NCI-H2227 (cell line): ENCODE measurements around the gene LSM4.
A peak's percentile ranks its signal among the peaks of the same experiment; 100 is the strongest.
"Not testable (repeated sequence)": the region's sequence is repeated elsewhere in the genome, so short reads cannot be mapped to it uniquely, and the experiment has no call there.

ENCODE experiments used
- DNase-seq: peaks from one replicate; lab custom pipeline; 2025; ENCODE audit not compliant: unreplicated experiment; lab: John Stamatoyannopoulos, UW

Gene LSM4

DNA sequence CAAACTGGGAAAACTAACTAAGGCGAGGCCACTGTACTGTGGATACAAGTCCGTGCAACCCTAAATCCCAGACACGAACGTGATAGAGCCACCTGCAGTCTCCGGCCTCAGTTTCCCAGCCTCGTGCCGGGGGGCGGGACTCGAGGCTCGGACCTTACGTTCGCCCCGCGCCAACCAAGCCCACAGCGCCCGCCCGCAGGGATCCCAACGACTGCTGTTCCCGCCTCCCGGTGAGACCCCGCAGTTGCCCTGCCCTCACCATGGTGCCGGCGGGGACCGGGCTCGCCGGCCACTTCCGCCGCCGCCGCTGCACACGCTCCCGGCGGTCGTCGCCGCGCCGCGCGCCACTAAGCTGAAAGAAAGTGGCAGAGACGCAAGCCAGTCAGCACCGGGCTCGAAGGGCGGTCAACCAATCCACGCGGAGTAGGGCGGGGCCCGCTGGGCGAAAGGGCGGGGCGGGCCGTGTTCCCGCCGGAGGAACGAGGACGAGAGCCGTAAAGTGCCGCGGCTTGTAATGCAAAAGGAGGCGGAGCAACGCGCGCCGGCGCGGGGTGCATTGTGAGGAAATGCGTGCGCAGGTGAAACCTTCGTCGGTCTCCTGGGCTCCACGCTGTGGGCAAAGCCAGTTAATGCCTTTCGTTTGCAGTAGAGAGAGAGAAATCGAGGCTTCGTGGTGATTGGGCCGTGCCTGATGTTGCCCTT lies at the start of gene LSM4:
Gene LSM4 (minus strand): TSS at position 318 of the 702 bp plus-strand sequence. CDS start 56 bp downstream, at position 262.
- DNase-seq = peak; percentile 98

DNA sequence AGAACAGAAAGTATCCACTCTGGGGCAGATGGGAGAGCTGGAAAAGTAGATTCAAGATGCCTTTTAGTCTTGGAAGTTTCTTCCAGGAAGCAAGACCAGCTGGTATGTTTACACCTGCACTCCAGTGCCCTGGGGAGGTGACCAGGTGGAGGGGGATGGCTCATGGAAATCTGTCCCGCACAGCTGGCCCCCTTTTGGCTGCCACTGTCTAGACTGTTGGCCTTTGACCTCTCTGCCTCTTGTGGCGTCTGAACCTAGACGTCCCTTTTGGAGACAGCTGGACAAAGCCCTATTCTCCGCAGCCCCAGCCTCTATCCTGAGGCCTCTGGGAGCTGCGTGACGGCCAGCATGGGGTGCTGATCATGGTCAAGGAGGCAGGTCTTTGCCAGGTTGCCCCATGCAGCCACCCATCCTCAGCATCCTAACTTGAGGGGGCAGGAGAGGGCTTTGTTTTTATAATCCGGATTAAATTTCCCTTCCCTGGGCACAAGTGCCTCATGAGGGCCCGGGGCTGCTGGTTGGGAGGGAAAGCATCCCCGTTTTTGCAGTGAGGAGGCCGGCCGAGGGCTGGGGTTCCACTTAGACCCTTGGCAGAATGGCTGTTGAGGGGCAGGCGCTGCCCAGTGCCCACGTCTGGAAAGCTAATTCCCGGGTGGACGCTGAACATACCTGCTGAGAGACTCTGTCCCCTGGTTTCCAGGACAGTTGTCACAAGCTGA lies 45.8 kb upstream of the LSM4 start:
- no peak for DNase-seq

DNA sequence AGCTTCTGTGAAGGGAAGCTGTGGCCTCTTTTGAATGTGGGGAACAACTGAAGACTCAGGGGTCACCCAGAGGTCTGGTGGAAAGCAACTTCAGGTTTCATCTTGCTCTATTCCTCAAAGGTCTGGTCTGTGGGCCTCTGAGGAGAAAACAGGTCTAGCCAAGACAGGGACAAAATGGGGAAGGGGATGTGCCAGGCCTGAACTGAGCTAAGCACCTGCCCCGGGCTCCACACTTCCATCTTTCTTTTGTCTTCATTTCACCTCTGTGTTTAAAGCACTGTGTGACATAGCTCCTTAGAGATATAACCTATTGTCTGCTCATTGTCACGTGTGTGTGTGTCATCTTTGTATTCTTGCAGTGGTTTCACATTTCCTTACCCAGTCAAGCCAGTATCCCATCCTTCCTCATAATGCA lies 43.2 kb upstream of the LSM4 start:
- no peak for DNase-seq

DNA sequence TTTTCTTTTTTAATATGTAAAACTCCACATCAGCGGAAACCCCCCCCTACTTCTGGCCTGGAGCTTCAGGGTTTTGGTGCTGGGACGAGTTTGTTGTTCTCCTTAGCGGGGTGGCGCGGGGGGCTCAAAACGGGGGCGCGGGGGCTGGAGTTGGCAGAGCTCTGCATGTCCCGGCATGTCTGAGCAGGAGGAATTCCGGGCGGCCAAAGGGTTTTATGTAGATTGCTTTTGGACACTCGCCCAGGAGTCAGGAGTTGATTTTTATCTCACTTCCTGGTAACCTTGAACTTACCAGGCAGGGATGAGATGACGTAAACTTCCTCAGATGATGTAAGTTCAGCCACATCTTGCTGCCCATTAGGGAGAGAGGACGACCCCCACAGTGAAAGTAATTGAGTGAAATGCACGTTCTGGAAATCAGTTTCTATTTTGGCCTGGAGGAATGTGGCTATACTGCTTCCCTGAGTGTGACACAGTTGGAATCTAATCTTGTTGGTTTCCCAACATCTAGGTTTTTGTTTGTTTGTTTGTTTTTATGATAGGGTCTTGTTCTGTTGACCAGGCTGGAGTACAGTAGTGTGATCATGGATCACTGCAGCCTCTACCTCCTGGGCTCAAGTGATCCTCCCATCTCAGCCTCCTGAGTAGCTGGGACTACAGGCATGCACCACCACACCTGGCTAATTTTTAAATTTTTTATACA lies 42.1 kb upstream of the LSM4 start:
- DNase-seq = peak; percentile 50

DNA sequence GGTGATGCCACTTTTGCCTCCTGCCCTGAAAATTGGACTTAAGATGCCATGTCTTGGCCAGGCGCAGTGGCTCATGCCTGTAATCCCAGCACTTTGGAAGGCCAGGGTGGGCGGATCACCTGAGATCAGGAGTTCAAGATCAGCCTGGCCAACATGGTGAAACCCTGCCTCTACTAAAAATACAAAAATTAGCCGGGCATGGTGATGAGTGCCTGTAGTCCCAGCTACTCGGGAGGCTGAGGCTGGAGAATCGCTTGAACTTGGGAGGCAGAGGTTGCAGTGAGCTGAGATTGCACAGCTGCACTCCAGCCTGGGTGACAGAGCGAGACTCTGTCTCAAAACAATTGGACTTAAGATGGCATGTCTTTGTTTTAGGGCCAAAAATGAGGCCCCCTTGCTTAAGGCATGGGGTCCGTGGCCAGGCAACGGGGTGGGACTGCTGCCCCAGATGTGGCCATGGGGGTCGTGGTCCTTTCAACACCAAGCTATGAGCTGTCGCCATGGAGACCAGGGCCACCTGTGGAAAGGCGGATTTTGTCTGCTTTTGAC lies 41.5 kb upstream of the LSM4 start:
- DNase-seq = not testable (repeated sequence)

DNA sequence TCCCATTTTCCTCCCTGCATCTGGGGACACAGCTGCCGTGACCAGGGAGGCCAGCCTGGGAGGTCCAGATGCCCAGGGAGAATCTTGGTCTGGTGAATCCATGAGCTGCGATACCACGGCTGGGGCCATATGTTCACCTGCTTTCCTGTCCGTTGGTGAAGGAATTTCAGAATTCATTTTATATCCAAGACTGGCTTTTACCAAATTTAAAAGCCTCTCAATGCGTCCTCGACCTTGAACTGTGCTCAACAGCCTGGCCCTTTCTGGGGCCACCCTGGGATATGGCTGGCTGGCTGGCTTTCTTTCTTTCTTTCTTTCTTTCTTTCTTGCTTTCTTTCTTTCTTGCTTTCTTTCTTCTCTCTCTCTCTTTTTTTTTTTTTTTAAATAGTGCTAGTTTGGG lies 40.9 kb upstream of the LSM4 start:
- DNase-seq = no peak

DNA sequence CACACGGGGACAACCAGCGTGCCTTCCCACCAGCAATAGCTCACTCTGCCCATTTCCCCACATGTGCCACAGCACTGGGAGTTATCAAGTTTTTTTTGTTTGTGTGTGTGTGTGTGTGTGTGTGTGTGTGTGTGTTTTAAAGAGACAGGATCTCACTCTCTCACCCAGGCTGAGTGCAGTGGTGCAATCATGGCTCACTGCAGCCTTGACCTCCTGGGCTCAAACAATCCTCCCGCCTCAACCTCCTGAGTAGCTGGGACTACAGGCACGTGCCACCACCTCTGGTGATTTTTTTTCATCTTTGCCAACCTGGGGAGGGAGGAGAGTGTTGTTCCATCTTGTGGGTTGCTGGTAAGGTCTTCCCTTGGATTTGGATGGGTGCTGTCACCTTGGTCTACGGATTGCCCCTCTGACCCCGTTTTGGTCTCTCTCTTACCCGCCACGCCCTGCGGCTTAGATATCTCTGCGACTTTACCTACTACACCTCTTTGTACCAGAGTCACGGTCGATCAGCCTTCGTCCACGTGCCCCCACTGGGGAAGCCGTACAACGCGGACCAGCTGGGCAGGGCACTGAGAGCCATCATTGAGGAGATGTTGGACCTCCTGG lies 40.2 kb upstream of the LSM4 start:
- DNase-seq = no peak

DNA sequence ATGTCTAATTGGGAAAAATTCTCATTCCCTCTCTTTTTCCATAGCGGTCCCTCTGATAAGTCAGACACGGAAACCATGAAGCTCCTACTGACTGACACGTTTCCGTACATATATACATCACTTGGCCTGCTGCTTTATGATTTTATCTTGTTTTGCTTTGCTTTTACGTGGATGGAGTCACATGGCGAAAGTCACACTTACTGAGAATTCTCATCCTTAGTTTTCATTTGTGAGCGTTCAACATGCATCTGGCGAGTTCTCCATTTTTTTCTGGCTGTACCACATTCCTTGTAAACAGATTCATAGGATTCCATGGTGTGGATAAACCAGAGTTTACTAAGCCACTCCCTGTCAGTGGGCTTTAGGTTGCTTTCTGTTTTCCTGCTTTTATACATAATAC lies 38.8 kb upstream of the LSM4 start:
- DNase-seq = no peak

DNA sequence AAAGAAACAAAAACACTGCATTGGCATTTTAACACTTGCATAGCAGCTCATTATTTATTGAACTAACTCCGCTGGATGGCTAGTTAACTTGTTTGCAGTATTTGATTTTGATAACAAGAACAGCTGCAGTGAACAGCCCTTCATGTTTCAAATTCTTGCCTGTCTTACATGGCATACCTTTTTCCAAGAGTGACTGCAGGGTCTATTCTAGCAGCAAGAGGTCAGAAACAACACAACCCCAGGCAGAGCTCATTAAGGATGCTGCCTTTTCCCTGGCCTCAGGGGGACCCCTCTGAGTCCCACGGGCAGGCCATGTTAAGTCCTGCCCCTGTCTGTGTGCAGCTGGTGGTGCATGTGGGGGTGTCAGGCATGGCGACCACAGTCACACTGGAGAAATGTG lies 34.2 kb upstream of the LSM4 start:
- DNase-seq = no peak

DNA sequence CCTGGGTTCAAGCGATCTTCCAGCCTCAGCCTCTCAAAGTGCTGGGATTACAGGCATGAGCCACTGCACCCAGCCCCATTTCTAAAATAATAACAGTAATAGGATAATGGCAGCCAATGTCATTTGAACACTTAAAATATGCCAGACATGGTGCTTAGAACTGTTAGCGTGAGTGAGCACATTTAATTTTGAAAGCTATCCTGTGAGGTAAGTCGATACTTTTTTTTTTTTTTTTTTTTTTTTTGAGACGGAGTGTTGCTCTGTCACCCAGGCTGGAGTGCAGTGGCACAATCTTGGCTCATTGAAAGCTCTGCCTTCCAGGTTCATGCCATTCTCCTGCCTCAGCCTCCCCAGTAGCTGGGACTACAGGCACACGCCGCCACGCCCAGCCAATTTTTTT lies 31.9 kb upstream of the LSM4 start:
- DNase-seq = not testable (repeated sequence)

DNA sequence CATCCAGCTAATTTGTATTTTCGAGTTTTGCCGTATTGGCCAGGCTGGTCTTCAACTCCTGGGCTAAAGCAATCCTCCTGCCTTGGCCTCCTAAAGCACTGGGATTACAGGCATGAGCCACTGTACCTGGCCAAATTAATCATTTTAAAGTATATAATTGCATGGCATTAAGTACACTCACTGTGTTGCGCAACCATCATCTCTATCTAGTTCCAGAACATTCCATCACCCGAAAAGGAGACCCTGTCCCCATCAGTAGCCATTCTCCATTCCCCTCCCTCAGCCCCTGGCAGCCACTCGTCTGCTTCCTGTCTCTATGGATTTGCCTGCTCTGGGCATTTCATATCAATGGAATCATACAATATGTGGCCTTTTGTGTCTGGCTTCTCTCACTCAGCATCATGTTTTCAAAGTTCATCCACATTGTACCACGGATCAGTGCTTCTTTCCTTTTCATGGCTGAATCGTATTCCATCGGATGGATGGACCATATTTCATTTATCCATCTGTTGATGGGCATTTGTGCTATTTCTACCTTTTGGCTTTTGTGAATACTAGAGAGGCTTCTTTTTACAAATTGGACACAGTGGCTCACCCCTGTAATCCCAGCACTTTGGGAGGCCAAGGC lies 30.6 kb upstream of the LSM4 start:
- no peak for DNase-seq

DNA sequence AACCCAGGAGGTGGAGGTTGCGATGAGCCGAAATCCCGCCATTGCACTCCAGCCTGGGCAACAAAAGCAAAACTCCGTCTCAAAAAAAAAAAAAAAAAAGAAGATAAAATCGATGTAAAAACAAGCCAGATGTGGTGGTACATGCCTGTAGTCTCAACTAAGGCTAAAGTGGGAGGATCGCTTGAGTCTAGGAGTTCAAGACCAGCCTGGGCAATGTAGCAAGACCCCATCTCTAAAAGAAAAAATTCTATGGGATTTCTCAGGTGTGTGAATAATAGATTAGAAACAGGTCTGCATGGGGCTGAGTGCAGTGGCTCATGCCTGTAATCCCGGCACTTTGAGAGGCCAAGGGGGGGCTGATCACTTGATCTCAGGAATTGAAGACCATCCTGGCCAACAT lies 28.7 kb upstream of the LSM4 start:
- DNase-seq = no peak

DNA sequence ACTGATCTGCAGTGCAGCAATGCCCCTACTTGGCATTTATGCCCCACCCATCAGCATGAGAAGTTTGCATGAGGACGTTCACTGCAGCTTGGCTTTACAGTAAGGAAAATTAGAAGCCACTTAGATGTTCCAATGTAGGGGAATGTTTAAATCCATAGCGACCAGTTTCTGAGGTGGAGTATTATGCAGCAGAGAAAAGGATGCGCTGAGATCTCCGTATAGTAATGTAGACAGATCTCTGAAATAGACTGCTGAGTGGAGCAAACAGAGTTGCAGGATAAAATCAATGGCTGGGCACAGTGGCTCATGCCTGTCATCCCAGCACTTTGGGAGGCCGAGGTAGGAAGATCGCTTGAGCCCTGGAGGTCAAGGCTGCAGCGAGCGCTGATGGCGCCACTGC lies 27.6 kb upstream of the LSM4 start:
- no peak for DNase-seq

DNA sequence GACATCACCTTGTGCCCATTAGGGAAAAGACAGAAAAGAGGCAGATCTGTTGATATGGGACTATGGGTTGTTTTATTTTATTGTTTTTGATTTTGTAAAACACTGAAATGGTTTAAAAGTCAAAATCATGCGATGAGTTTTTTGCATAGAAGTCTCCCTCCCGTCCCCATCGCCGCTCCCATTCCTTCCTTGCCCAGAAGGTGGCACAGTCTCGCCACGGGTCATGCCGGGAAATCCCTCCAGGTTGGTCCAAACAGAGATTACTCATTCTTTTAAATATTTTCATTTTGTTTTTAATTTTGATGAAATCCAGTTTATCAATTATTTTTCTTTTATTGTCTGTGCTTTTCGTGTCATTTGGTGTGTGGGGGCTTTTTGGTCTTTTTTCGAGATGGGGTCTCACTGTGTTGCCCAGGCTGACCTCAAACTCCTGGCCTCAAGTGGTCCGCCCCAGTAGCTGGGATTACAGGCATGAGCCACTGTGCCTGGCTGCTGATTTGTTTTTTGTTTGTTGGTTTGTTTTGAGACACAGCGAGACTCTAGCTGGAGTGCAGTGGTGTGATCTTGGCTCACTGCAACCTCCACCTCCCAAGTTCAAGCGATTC lies 26.8 kb upstream of the LSM4 start:
- DNase-seq = peak; percentile 24

DNA sequence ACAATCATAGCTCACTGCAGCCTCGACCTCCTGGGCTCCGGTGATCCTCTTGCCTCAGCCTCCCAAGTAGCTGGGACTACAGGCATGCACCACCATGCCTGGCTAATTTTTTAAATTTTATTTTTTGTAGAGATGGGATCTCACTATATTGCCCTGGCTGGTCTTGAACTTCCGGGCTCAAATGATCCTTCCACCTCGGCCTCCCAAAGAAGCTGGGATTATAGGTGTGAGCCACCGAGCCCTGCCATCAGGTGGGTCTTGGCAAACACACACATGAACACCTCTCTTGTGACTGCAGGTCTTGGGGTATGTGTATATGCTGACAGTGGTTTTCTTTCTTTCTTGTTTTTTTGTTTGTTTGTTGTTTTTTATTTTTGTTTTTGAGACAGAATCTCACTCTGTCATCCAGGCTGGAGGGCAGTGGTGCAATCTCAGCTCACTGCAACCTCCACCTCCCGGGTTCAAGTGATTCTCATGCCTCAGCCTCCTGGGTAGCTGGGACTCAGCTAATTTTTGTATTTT lies 26.0 kb upstream of the LSM4 start:
- not testable (repeated sequence) for DNase-seq

DNA sequence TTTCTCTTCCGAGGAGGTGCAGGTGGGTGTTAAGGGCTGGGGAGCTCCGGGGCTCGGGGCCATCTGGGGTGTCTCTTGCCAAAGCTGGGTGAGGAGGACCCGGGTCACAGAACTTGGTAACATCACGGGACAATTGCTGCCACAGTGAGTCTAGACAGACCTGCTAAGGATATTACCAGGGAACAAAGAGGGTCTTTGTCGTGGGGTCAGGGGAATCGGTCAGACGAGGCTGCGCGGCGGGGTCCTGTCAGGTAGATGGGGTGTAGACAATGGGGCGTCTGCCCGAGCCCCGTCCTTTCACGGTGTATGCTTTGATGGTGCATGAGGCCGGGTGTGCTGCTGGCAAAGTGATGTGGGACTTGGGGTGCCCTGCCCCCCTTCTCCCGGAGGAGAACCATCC lies 25.3 kb upstream of the LSM4 start:
- DNase-seq = no peak

DNA sequence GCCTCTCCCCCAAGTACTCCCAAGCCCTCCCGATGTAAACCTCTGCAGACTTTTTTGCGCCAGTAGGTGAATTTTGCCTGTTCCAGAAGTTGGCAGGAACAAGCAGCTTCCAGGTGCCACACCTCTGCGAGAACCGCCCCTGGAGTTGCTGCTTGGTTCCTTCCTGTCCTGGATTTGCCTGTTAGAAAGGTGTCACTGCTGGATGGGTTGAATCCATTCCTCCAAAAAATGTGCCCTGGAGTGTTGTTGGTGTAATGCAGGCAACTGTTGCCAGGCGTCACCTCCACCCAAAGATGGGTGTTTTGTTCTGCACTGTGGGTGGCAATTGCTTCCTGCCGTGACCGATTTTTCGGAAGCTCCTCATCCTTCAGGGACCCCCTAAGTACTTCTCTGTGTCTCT lies 23.2 kb upstream of the LSM4 start:
- no peak for DNase-seq

DNA sequence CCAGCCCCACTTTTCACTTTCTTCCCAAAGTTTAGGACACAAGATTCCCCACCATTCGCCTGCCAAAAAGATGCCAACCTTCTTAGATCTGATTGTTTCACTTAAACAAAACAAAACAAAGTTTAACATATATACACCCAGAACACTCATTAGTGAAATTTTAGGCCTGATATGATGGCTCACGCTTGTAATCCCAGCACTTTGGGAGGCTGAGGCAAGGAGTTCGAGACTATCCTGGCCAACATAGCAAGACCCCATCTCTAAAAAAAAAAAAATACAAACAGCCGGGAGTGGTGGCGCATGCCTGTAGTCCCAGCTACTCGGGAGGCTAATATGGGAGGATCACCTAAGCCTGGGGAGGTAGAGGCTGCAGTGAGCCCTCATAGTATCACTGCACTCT lies 22.4 kb upstream of the LSM4 start:
- no peak for DNase-seq

DNA sequence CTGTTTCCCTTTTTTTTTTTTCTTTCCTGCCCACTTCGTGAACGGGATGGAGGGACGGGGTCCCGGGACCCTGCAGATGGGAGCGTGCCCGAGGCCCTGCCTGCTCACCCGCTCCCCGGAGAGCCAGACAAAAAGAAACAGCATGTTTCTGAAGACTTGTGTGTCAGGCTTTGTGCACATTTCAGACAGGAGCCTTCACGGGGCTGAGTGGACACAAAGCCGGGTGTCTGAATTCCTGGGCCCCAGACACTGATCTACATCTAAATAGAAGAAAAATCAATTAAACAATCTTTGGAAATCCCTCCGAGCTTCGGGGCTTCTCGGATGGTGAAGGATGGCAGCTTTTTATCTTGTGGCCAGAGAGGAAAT lies 21.7 kb upstream of the LSM4 start:
- no peak for DNase-seq

DNA sequence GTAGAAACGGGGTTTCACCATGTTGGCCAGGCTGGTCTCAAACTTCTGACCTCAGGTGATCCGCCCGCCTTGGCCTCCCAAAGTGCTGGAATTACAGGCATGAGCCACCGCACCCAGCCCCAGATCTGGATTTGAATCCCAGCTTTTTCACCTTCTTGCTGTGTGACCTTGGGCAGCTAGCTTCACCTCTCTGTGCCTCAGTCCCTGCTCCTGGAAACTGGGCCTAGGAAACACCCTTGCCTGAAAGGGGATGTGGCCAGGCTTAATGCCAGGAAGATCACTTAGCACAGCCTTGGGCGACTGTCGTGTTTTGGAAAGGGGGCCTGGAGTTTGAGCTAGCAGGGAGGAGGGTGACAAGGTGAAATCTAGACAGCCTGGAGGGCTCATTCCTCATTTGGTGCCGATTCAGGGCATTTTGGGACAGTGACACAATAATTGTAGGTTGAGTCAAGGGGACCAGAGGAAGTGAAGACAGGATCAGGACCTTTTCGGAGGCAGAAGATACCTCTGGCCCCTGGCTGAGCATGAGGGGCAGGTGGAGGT lies 19.3 kb upstream of the LSM4 start:
- no peak for DNase-seq
